Subcutaneous abdominal adipose tissue (tissue), 5 donors: ENCODE measurements around the gene PSMG2.

Source experiments
- H3K27ac ChIP-seq: one replicate; pipeline ENCODE4 v1.7.0; 2013; ENCODE audit warnings: low read depth, mild to moderate bottlenecking, inconsistent platforms, low read length, moderate library complexity
- H3K27me3 ChIP-seq, 5 donors: one replicate each; pipeline ENCODE4 v1.7.0; 2013; ENCODE audit warnings: low read length in 5 of 5, inconsistent platforms in 1 of 5; ENCODE audit not compliant: control insufficient read depth in 5 of 5, insufficient read depth in 4 of 5
- H3K36me3 ChIP-seq, 5 donors: one replicate each; pipeline ENCODE4 v1.7.0; 2013; ENCODE audit warnings: low read length in 5 of 5; ENCODE audit not compliant: control insufficient read depth in 5 of 5, insufficient read depth in 5 of 5
- H3K4me1 ChIP-seq, 5 donors: one replicate each; pipeline ENCODE4 v1.7.0; 2013; ENCODE audit warnings: low read length in 5 of 5, mild to moderate bottlenecking in 3 of 5, moderate library complexity in 1 of 5; ENCODE audit not compliant: control insufficient read depth in 5 of 5, insufficient read depth in 5 of 5
- H3K4me3 ChIP-seq, 5 donors: one replicate each; pipeline ENCODE4 v1.7.0; 2013; ENCODE audit warnings: low read length in 5 of 5, low read depth in 1 of 5
- H3K9ac ChIP-seq, 5 donors: one replicate each; pipeline ENCODE4 v1.7.0; 2013; ENCODE audit warnings: low read length in 5 of 5, mild to moderate bottlenecking in 4 of 5, moderate library complexity in 3 of 5
- H3K9me3 ChIP-seq, 5 donors: one replicate each; pipeline ENCODE4 v1.7.0; 2013; ENCODE audit warnings: low read length in 5 of 5; ENCODE audit not compliant: control insufficient read depth in 5 of 5
- donor health status: healthy.
- donor health status: healthy.
- donor health status: healthy.
- donor health status: healthy.
- donor health status: healthy.

PSMG2 gene

GRCh38 chr18:12721495-12722275, 18.8 kb downstream of the PSMG2 start:
- H3K9me3 ChIP-seq = no peaks in the 10 kb centered on the region
- no peak overlapping the region for H3K27ac ChIP-seq
- H3K36me3 ChIP-seq = peaks cover 56 to 81% (median 64%) of the 10 kb centered on the region in 5 donors
- no peak overlapping the region for H3K4me3 ChIP-seq
- H3K9ac ChIP-seq = no peak overlapping the region
- H3K27me3 ChIP-seq = no peaks in the 10 kb centered on the region
- no peaks in the 10 kb centered on the region for H3K4me1 ChIP-seq

GRCh38 chr18:12722731-12723130, 19.9 kb downstream of the PSMG2 start:
- Histone ChIP-seq H3K9me3 (no peaks in the 10 kb centered on the region), H3K27me3 (no peaks in the 10 kb centered on the region), H3K4me1 (no peaks in the 10 kb centered on the region), H3K4me3 (no peak overlapping the region), H3K9ac (no peak overlapping the region), H3K36me3 (peaks cover 53 to 79% (median 66%) of the 10 kb centered on the region in 5 donors), H3K27ac (no peak overlapping the region)

GRCh38 chr18:12726331-12726730, 23.5 kb downstream of the PSMG2 start:
- Histone ChIP-seq H3K27ac (no peak overlapping the region), H3K9ac (no peak overlapping the region), H3K4me1 (no peaks in the 10 kb centered on the region), H3K4me3 (no peak overlapping the region), H3K27me3 (no peaks in the 10 kb centered on the region), H3K36me3 (peaks cover 38 to 51% (median 45%) of the 10 kb centered on the region in 5 donors), H3K9me3 (no peaks in the 10 kb centered on the region)

GRCh38 chr18:12726774-12727550, 24.1 kb downstream of the PSMG2 start:
- H3K9me3 ChIP-seq = no peaks in the 10 kb centered on the region

GRCh38 chr18:12737243-12737902, 34.5 kb downstream of the PSMG2 start:
- H3K27me3 ChIP-seq = no peaks in the 10 kb centered on the region
- no peak overlapping the region for H3K27ac ChIP-seq
- no peaks in the 10 kb centered on the region for H3K36me3 ChIP-seq
- no peak overlapping the region for H3K4me3 ChIP-seq
- H3K9ac ChIP-seq = no peak overlapping the region
- no peaks in the 10 kb centered on the region for H3K4me1 ChIP-seq
- H3K9me3 ChIP-seq = no peaks in the 10 kb centered on the region

More at GRCh38 chr18:12726774-12727550, 24.1 kb downstream of the PSMG2 start:
- Histone ChIP-seq H3K27ac (no peak overlapping the region), H3K27me3 (no peaks in the 10 kb centered on the region), H3K36me3 (peaks cover 31 to 48% (median 43%) of the 10 kb centered on the region in 5 donors), H3K9ac (no peak overlapping the region), H3K4me3 (no peak overlapping the region), H3K4me1 (no peaks in the 10 kb centered on the region)

- Histone ChIP-seq H3K36me3 (no peaks in the 10 kb centered on the region), H3K27ac (no peak overlapping the region), H3K27me3 (no peaks in the 10 kb centered on the region), H3K9ac (no peak overlapping the region), H3K4me3 (no peak overlapping the region), H3K9me3 (no peaks in the 10 kb centered on the region), H3K4me1 (no peaks in the 10 kb centered on the region)
These were observed 38.5 kb downstream of the PSMG2 start for GRCh38 chr18:12741351-12741750.

GRCh38 chr18:12742453-12742852, 39.6 kb downstream of the PSMG2 start:
- Histone ChIP-seq H3K4me1 (no peaks in the 10 kb centered on the region), H3K4me3 (no peak overlapping the region), H3K27me3 (no peaks in the 10 kb centered on the region), H3K9ac (no peak overlapping the region), H3K9me3 (no peaks in the 10 kb centered on the region), H3K36me3 (no peaks in the 10 kb centered on the region), H3K27ac (no peak overlapping the region)

GRCh38 chr18:12744103-12744502, 41.3 kb downstream of the PSMG2 start:
- Histone ChIP-seq H3K27ac (no peak overlapping the region), H3K27me3 (no peaks in the 10 kb centered on the region), H3K4me1 (no peaks in the 10 kb centered on the region), H3K36me3 (no peaks in the 10 kb centered on the region), H3K9ac (no peak overlapping the region), H3K4me3 (no peak overlapping the region), H3K9me3 (no peaks in the 10 kb centered on the region)

GRCh38 chr18:12745095-12745795, 42.4 kb downstream of the PSMG2 start:
- no peak overlapping the region for H3K4me3 ChIP-seq
- H3K9ac ChIP-seq = no peak overlapping the region
- H3K27ac ChIP-seq = no peak overlapping the region
- H3K9me3 ChIP-seq = no peaks in the 10 kb centered on the region
- H3K36me3 ChIP-seq = no peaks in the 10 kb centered on the region
- no peaks in the 10 kb centered on the region for H3K27me3 ChIP-seq
- H3K4me1 ChIP-seq = no peaks in the 10 kb centered on the region
